NB4 (cell line): ENCODE results near the gene LRPPRC.
A peak's percentile ranks its signal among the peaks of the same experiment; 100 is the strongest.

ENCODE experiments used
- DNase-seq: peaks from one replicate; pipeline ENCODE4 v3.0.0; 2010; ENCODE audit warnings: low read depth
- H3K4me3 ChIP-seq: one replicate; pipeline ENCODE4 v1.5.1; 2011; ENCODE audit warnings: mild to moderate bottlenecking, low read depth, low read length, moderate library complexity
- CTCF ChIP-seq: IDR thresholded peaks from one replicate; pipeline ENCODE4 v1.5.1; 2012; ENCODE audit warnings: low read depth, low read length
- MAX ChIP-seq: IDR thresholded peaks from 2 replicates; pipeline ENCODE4 v1.6.1; 2011; ENCODE audit warnings: low read depth, low read length
- MYC ChIP-seq: IDR thresholded peaks from 2 replicates; pipeline ENCODE4 v1.6.1; 2011; ENCODE audit warnings: low read depth, low read length
- POLR2A ChIP-seq: IDR thresholded peaks from 2 replicates; pipeline ENCODE4 v1.6.1; 2011; ENCODE audit warnings: mild to moderate bottlenecking; ENCODE audit not compliant: insufficient read length; ENCODE audit errors: extremely low read depth

The LRPPRC gene

GRCh38 chr2:43977677-43978375 is 18.0 kb downstream of the LRPPRC start:
- no peak for TF ChIP-seq CTCF
- TF ChIP-seq MYC: no peak
- TF ChIP-seq POLR2A: no peak
- no peak for TF ChIP-seq MAX

GRCh38 chr2:43960921-43961320 is 34.9 kb downstream of the LRPPRC start:
- no peak for TF ChIP-seq POLR2A
- no peak for TF ChIP-seq CTCF
- no peak for TF ChIP-seq MAX
- TF ChIP-seq MYC: no peak
- no peak overlapping the region for H3K4me3 ChIP-seq
- no peak for DNase-seq

More at GRCh38 chr2:43977677-43978375, 18.0 kb downstream of the LRPPRC start:
- DNase-seq: no peak
- no peak overlapping the region for H3K4me3 ChIP-seq

GRCh38 chr2:43958397-43959275 is 37.2 kb downstream of the LRPPRC start:
- TF ChIP-seq MAX (no peak), POLR2A (no peak), CTCF (no peak), MYC (no peak)
- no peak for DNase-seq

GRCh38 chr2:43950383-43951008 is 45.3 kb downstream of the LRPPRC start:
- TF ChIP-seq POLR2A: no peak
- TF ChIP-seq MYC: no peak
- no peak for TF ChIP-seq MAX
- TF ChIP-seq CTCF: no peak
- no peak overlapping the region for H3K4me3 ChIP-seq
- DNase-seq: peak; percentile 57

More at GRCh38 chr2:43958397-43959275, 37.2 kb downstream of the LRPPRC start:
- H3K4me3 ChIP-seq: no peak overlapping the region

- no peak for DNase-seq
- TF ChIP-seq POLR2A (no peak), MAX (no peak), MYC (no peak), CTCF (no peak)
- H3K4me3 ChIP-seq: no peak overlapping the region
These were observed 47.4 kb downstream of the LRPPRC start for GRCh38 chr2:43948370-43948769.
